Pancreas (tissue), 10 donors: ENCODE results near the gene SCN3A. TPM values are rescaled to one million over a fixed set of nuclear protein-coding genes. Genes with fewer than 3 reads are reported as not detected.

ENCODE experiments used
- ATAC-seq, 4 donors: fragments of 200-7000 bp; cut with Tn5 transposase; one replicate each; pipeline versions ENCODE4 v1.8.0 to v1.9.1; 2020; ENCODE audit warnings: mild to moderate bottlenecking in 4 of 4, moderate library complexity in 4 of 4
- DNase-seq, 6 donors: peaks; one replicate each; pipeline ENCODE4 v3.0.0-alpha.2; 2020
- FAIRE-seq: peaks from 2 replicates; lab custom pipeline; 2012; peaks lifted over from hg19 to GRCh38; lab: Jason Lieb, UNC
- H3K27ac ChIP-seq, 4 donors: fragments of 200-600 bp; sonication (generic); 1 replicate in 3 of 4; 2 replicates in 1 of 4; pipeline versions ENCODE4 v1.5.0 to v1.8.0; 2020
- H3K27me3 ChIP-seq, 4 donors: fragments of 200-600 bp; one replicate each; pipeline ENCODE4 v1.8.0; 2021
- H3K36me3 ChIP-seq, 3 donors: fragments of 200-600 bp; sonication (generic) in 1 of 3; one replicate each; pipeline versions ENCODE4 v1.5.0 to v1.8.0; 2020 to 2021
- H3K4me1 ChIP-seq, 3 donors: fragments of 200-600 bp; one replicate each; pipeline ENCODE4 v1.8.0; 2021
- H3K4me3 ChIP-seq, 4 donors: fragments of 200-600 bp; sonication (generic) in 2 of 4; one replicate each; pipeline versions ENCODE4 v1.5.0 to v1.8.0; 2020 to 2021
- H3K9me3 ChIP-seq, 4 donors: fragments of 200-600 bp; one replicate each; pipeline ENCODE4 v1.8.0; 2021
- CTCF ChIP-seq, 4 donors: fragments of 200-600 bp; sonication (generic) in 3 of 4; IDR thresholded peaks; one replicate each; pipeline versions ENCODE4 v1.5.0 to v1.8.0; 2021; ENCODE audit warnings: antibody characterized with exemption in 4 of 4
- WGBS, 2 donors: extraction: QIAGEN DNeasy Blood & Tissue Kit; methylation state at CpG; one replicate each; pipeline ENCODE4 v1.1.7; 2013; 5-methylcytosine and 5-hydroxymethylcytosine counted together
- intact Hi-C, 3 donors: fragments of 100-400 bp; cut with DNase I; formaldehyde crosslinking; loops; one replicate each; pipeline versions ENCODE4 v1.11.1 to v1.14.2; 2022
- polyA plus RNA-seq, 2 donors: library from polyadenylated mRNA; stranded (reverse); fragments of 200-250 nt; gene quantifications; one replicate each; pipeline ENCODE4 v1.2.3, GENCODE V29; 2013
- total RNA-seq, 6 donors: library from RNA; stranded (reverse); fragmentation: NEBNext Ultra II Directional in 4 of 6; extraction: Animal tissue kit (Norgen Biotek cat#: 25700) in 4 of 6; gene quantifications; one replicate each; pipeline versions ENCODE4 v1.2.1 to v1.2.4, GENCODE V29; 2021 to 2023
- donor health status: healthy with polysubstance abuse.
- donor health status: DM: no; HTN: no; CAD: no; lungs with moderate emphysema.
- donor health status: DM: no; HTN: no; CAD: no.
- donor health status: control.
- donor health status: control.
- donor health status: Bipolar disorder and iron deficiency.
- donor health status: DM: yes; HTN: yes; CAD: no.
- donor health status: DM: no; HTN: no; CAD: no.
- donor health status: DM: no; HTN: no; CAD: no.
- donor health status: DM: yes; HTN: yes; CAD: no.

The SCN3A gene
- total and polyA plus RNA-seq, 8 donors = 0.08 to 1.2 (median 0.38) TPM

DNA sequence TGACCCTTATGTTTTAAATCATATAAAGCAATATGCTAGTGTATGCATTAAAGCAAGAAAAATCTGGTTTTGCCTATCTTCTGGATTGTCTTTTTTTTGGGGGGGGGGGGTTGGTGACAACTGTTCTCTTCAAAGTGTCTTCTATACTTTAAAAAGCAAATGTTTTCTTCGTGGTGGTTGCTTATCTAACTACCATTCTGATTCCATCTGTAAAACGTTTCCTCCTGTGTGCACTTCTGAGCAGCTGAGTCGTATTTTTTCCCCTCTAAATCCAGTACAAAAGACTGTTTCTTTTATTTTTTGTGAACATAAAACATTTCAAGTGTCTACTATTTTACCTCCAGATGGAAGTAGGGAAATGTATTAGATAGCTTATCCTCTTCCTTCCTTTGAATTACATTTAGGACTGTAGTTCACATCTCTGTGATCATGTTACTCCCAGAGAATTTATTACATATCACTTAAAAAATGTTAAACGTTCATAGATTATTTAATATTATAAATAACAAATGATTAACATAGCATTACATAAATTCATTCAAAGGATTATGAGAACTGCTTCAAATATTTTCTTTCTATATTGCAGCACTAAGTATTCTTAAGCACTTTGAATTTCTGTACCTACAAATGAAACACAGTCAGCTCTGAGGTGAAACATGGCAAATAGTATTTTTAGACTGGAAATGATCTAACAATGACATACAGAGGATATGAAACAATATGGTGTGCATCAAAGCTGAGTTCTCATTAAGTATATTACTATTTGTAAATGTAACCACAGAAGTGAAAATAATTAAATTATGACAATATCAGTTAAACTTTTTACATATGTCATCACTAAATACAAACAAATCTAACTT lies 56.4 kb downstream of the SCN3A start:
- DNase-seq (no peak), ATAC-seq (no peak), FAIRE-seq (no peak)
- no peaks in the 10 kb centered on the region for H3K36me3 ChIP-seq
- 17 to 27% methylated on average over 4 of the region's 4 CpGs for WGBS, 2 donors
- H3K4me3 ChIP-seq = no peak overlapping the region
- TF ChIP-seq CTCF (IDR thresholded peaks at IDR 0.05) = no peak
- H3K4me1 ChIP-seq = no peaks in the 10 kb centered on the region
- H3K27me3 ChIP-seq = no peaks in the 10 kb centered on the region
- no peaks in the 10 kb centered on the region for H3K9me3 ChIP-seq
- H3K27ac ChIP-seq = no peak overlapping the region
- intact Hi-C loops = no loop called here

- Histone ChIP-seq H3K27ac (no peak overlapping the region), H3K4me3 (no peak overlapping the region), H3K36me3 (no peaks in the 10 kb centered on the region), H3K4me1 (no peaks in the 10 kb centered on the region), H3K9me3 (no peaks in the 10 kb centered on the region), H3K27me3 (no peaks in the 10 kb centered on the region)
- intact Hi-C loops = no loop called here
- ATAC-seq = no peak
- no peak for TF ChIP-seq CTCF (IDR thresholded peaks at IDR 0.05)
- FAIRE-seq = no peak
- no peak for DNase-seq
- 80 to 84% methylated on average over 1 of the region's 1 CpG for WGBS, 2 donors
Measured at GRCh38 chr2:165144315-165144714, 59.5 kb downstream of the SCN3A start.

- Histone ChIP-seq H3K9me3 (no peaks in the 10 kb centered on the region), H3K36me3 (no peaks in the 10 kb centered on the region), H3K4me1 (no peaks in the 10 kb centered on the region), H3K27ac (no peak overlapping the region), H3K27me3 (no peaks in the 10 kb centered on the region), H3K4me3 (no peak overlapping the region)
- WGBS, 2 donors = 58 to 69% methylated on average over 1 of the region's 1 CpG
- FAIRE-seq (no peak), ATAC-seq (no peak), DNase-seq (no peak)
- TF ChIP-seq CTCF (IDR thresholded peaks at IDR 0.05) = no peak
- intact Hi-C loops = no loop called here
Measured at GRCh38 chr2:165141601-165142354, 62.1 kb downstream of the SCN3A start.

DNA sequence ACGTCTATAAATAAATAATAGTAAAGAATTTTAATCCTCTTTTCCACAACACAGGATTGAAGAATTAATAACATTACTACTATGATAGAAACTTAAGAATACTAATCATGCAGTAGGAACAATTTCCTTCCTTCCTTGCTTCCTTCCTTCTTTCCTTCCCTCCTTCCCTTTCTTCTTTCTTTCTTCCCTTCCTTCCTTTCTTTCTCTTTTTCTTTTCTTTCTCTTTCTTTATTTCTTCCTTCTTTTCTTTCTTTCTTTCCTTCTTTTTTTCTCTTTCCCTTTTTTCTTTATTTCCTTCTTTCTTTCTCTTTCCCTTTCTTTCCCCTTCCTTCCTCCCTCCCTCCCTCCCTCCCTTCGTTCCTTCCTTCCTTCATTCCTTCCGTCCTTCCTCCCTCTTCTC lies 77.6 kb downstream of the SCN3A start:
- 57 to 71% methylated on average over 3 of the region's 3 CpGs for WGBS, 2 donors
- no peak overlapping the region for H3K4me3 ChIP-seq
- H3K36me3 ChIP-seq = no peaks in the 10 kb centered on the region
- H3K27me3 ChIP-seq = no peaks in the 10 kb centered on the region
- DNase-seq = no peak
- peaks cover 0 to 3% (median 0%) of the 10 kb centered on the region in 4 donors for H3K9me3 ChIP-seq
- no peak overlapping the region for H3K27ac ChIP-seq
- TF ChIP-seq CTCF (IDR thresholded peaks at IDR 0.05) = no peak
- ATAC-seq = no peak
- intact Hi-C loops = no loop called here
- FAIRE-seq = no peak
- H3K4me1 ChIP-seq = no peaks in the 10 kb centered on the region
